Tibial artery (tissue), 4 donors: ENCODE results near the gene PAQR9.

Source experiments
- DNase-seq, 2 donors: peaks; one replicate each; pipeline ENCODE4 v3.0.0-alpha.2; 2019
- H3K27ac ChIP-seq, 2 donors: fragments of 200-600 bp; sonication (generic) in 1 of 2; 1 replicate in 1 of 2; 2 replicates in 1 of 2; pipeline ENCODE4 v1.5.1; 2018 to 2019; ENCODE audit warnings: mild to moderate bottlenecking in 1 of 2
- H3K27me3 ChIP-seq, 2 donors: fragments of 200-600 bp; sonication (generic) in 1 of 2; one replicate each; pipeline versions ENCODE4 v1.5.1 to v1.6.0; 2016 to 2019
- H3K36me3 ChIP-seq, 3 donors: fragments of 200-600 bp; sonication (generic) in 2 of 3; one replicate each; pipeline ENCODE4 v1.5.1; 2016 to 2019; ENCODE audit warnings: mild to moderate bottlenecking in 2 of 3
- H3K4me1 ChIP-seq, 4 donors: fragments of 200-600 bp; sonication (generic) in 2 of 4; 1 replicate in 3 of 4; 2 replicates in 1 of 4; pipeline ENCODE4 v1.5.1; 2016 to 2019
- H3K4me3 ChIP-seq, 2 donors: fragments of 200-600 bp; sonication (generic) in 1 of 2; 1 replicate in 1 of 2; 2 replicates in 1 of 2; pipeline ENCODE4 v1.5.1; 2018 to 2019; ENCODE audit warnings: mild to moderate bottlenecking in 2 of 2
- H3K9me3 ChIP-seq, 3 donors: fragments of 200-600 bp; sonication (generic) in 1 of 3; one replicate each; pipeline ENCODE4 v1.5.1; 2016 to 2019
- CTCF ChIP-seq, 2 experiments: fragments of 200-600 bp in 1 of 2; fragments of 450-650 bp in 1 of 2; IDR thresholded peaks; one replicate each; pipeline ENCODE4 v1.5.1; 2017 to 2019; ENCODE audit warnings: antibody characterized with exemption in 2 of 2, mild to moderate bottlenecking in 1 of 2, moderate library complexity in 1 of 2
- intact Hi-C: fragments of 100-400 bp; cut with DNase I; formaldehyde crosslinking; loops from one replicate; pipeline ENCODE4 v1.15.0; 2023; ENCODE audit warnings: low total_unique reads

Gene PAQR9

GRCh38 chr3:142972092-142972753 is 8.7 kb upstream of the PAQR9 start:
- intact Hi-C loops: loop anchor here (5.0 kb wide), 1 partner anchor 365 kb away; no protein-coding TSS in a partner anchor
- no peak for TF ChIP-seq CTCF (IDR thresholded peaks at IDR 0.05)
- no peaks in the 10 kb centered on the region for H3K9me3 ChIP-seq
- H3K4me1 ChIP-seq: peaks cover 0 to 6% (median 2%) of the 10 kb centered on the region in 4 donors
- H3K36me3 ChIP-seq: no peaks in the 10 kb centered on the region
- no peak overlapping the region for H3K4me3 ChIP-seq
- no peak overlapping the region for H3K27ac ChIP-seq
- no peaks in the 10 kb centered on the region for H3K27me3 ChIP-seq
- DNase-seq: no peak

- intact Hi-C loops: loop anchor here (5.0 kb wide), 1 partner anchor 364 kb away; no protein-coding TSS in a partner anchor
- H3K27me3 ChIP-seq: no peaks in the 10 kb centered on the region
- TF ChIP-seq CTCF (IDR thresholded peaks at IDR 0.05): no peak
- no peaks in the 10 kb centered on the region for H3K9me3 ChIP-seq
- peaks cover 0 to 1% (median 0%) of the 10 kb centered on the region in 4 donors for H3K4me1 ChIP-seq
- no peaks in the 10 kb centered on the region for H3K36me3 ChIP-seq
- no peak overlapping the region for H3K27ac ChIP-seq
- H3K4me3 ChIP-seq: no peak overlapping the region
- DNase-seq: no peak
Observed at GRCh38 chr3:142971431-142971830, 8.0 kb upstream of the PAQR9 start.

GRCh38 chr3:142968319-142969025 is 5.0 kb upstream of the PAQR9 start:
- no peak for TF ChIP-seq CTCF (IDR thresholded peaks at IDR 0.05)
- no peaks in the 10 kb centered on the region for H3K9me3 ChIP-seq
- no peak for DNase-seq
- H3K27ac ChIP-seq: no peak overlapping the region
- no peak overlapping the region for H3K4me3 ChIP-seq
- no peaks in the 10 kb centered on the region for H3K36me3 ChIP-seq
- peaks cover 0 to 11% of the 10 kb centered on the region in 2 donors for H3K27me3 ChIP-seq
- peaks cover 0 to 7% (median 5%) of the 10 kb centered on the region in 4 donors for H3K4me1 ChIP-seq
- intact Hi-C loops: no loop called here

GRCh38 chr3:142966808-142967207 is 3.3 kb upstream of the PAQR9 start:
- Histone ChIP-seq H3K36me3 (no peaks in the 10 kb centered on the region), H3K27ac (no peak overlapping the region), H3K9me3 (no peaks in the 10 kb centered on the region), H3K27me3 (peaks cover 0 to 27% of the 10 kb centered on the region in 2 donors), H3K4me1 (peaks cover 0 to 15% (median 9%) of the 10 kb centered on the region in 4 donors), H3K4me3 (no peak overlapping the region)
- TF ChIP-seq CTCF (IDR thresholded peaks at IDR 0.05): no peak
- intact Hi-C loops: no loop called here
- no peak for DNase-seq

- no peak overlapping the region for H3K27ac ChIP-seq
- DNase-seq: no peak
- no peaks in the 10 kb centered on the region for H3K9me3 ChIP-seq
- peaks cover 0 to 33% of the 10 kb centered on the region in 2 donors for H3K27me3 ChIP-seq
- TF ChIP-seq CTCF (IDR thresholded peaks at IDR 0.05): no peak
- intact Hi-C loops: no loop called here
- peaks cover 0 to 15% (median 9%) of the 10 kb centered on the region in 4 donors for H3K4me1 ChIP-seq
- no peaks in the 10 kb centered on the region for H3K36me3 ChIP-seq
- H3K4me3 ChIP-seq: no peak overlapping the region
Observed at GRCh38 chr3:142965581-142965980, 2.1 kb upstream of the PAQR9 start.
